OCI-LY1 (cell line): Measurements from ENCODE around the gene PDE2A.

Experiments
- H2AFZ ChIP-seq: fragments of 200-600 bp; sonication (generic), shearing (Covaris generic); 2 replicates; pipeline ENCODE4 v1.6.0; 2014; ENCODE audit warnings: antibody characterized with exemption, mild to moderate bottlenecking, low read length
- H3F3A ChIP-seq: fragments of 200-600 bp; sonication (generic), shearing (Covaris generic); 2 replicates; pipeline ENCODE4 v1.6.0; 2014; ENCODE audit warnings: mild to moderate bottlenecking, antibody characterized with exemption, low read length, moderate library complexity; ENCODE audit not compliant: insufficient read depth
- H3K27ac ChIP-seq: fragments of 200-600 bp; sonication (generic); 2 replicates; pipeline ENCODE4 v1.5.1; 2014; ENCODE audit warnings: low read length, mixed run types, mild to moderate bottlenecking, low read depth; ENCODE audit not compliant: poor library complexity, severe bottlenecking
- H3K27me3 ChIP-seq: fragments of 200-600 bp; sonication (generic); 2 replicates; pipeline ENCODE4 v1.6.0; 2014; ENCODE audit warnings: antibody characterized with exemption, mild to moderate bottlenecking, low read length, moderate library complexity; ENCODE audit not compliant: insufficient read depth
- H3K36me3 ChIP-seq: fragments of 200-600 bp; sonication (generic); 2 replicates; pipeline ENCODE4 v1.6.1; 2014; ENCODE audit warnings: mild to moderate bottlenecking, antibody characterized with exemption, low read length, moderate library complexity, mixed read lengths; ENCODE audit not compliant: insufficient read depth
- H3K4me1 ChIP-seq: fragments of 200-600 bp; sonication (generic); 2 replicates; pipeline ENCODE4 v1.5.1; 2014; ENCODE audit warnings: mild to moderate bottlenecking, low read length, moderate library complexity; ENCODE audit not compliant: insufficient read depth, severe bottlenecking
- H3K4me2 ChIP-seq: fragments of 200-600 bp; sonication (generic), shearing (Covaris generic); 2 replicates; pipeline ENCODE4 v1.6.1; 2014; ENCODE audit warnings: low read length
- H3K4me3 ChIP-seq: fragments of 200-600 bp; sonication (generic); 2 replicates; pipeline ENCODE4 v1.5.1; 2014; ENCODE audit warnings: low read length, low read depth, mild to moderate bottlenecking, mixed read lengths; ENCODE audit not compliant: poor library complexity, severe bottlenecking
- H3K79me2 ChIP-seq: fragments of 200-600 bp; shearing (Covaris generic); 2 replicates; pipeline ENCODE4 v1.6.1; 2016; ENCODE audit warnings: mixed run types, low read length, mixed read lengths; ENCODE audit not compliant: insufficient read depth
- H3K9ac ChIP-seq: fragments of 200-600 bp; sonication (generic), shearing (Covaris generic); 2 replicates; pipeline ENCODE4 v1.6.1; 2014; ENCODE audit warnings: mild to moderate bottlenecking, low read length, mixed read lengths
- H3K9me2 ChIP-seq: fragments of 200-600 bp; sonication (generic), shearing (Covaris generic); 2 replicates; pipeline ENCODE4 v1.6.1; 2014; ENCODE audit warnings: low read depth, mild to moderate bottlenecking, low read length, mixed read lengths
- H3K9me3 ChIP-seq: fragments of 200-600 bp; shearing (Covaris generic); 2 replicates; pipeline ENCODE4 v1.6.1; 2014; ENCODE audit warnings: low read length, mixed read lengths
- H4K20me1 ChIP-seq: fragments of 200-600 bp; sonication (generic), shearing (Covaris generic); 2 replicates; pipeline ENCODE4 v1.6.0; 2016; ENCODE audit warnings: mild to moderate bottlenecking, low read length; ENCODE audit not compliant: insufficient read depth
- EZH2 ChIP-seq: fragments of 200-600 bp; sonication (generic), shearing (Covaris generic); IDR thresholded peaks from 2 replicates; pipeline ENCODE4 v1.8.0; 2017; ENCODE audit warnings: borderline replicate concordance, mixed run types, mild to moderate bottlenecking, antibody characterized with exemption, low read length, moderate library complexity, mixed read lengths
- TF ChIP-seq, protein P1 (sequence below): fragments of 200-600 bp; sonication (generic), shearing (Covaris generic); IDR thresholded peaks from 2 replicates; pipeline ENCODE4 v1.5.1; 2017; ENCODE audit warnings: mild to moderate bottlenecking, antibody characterized with exemption, low read length, moderate library complexity, mixed read lengths

Gene PDE2A

DNA sequence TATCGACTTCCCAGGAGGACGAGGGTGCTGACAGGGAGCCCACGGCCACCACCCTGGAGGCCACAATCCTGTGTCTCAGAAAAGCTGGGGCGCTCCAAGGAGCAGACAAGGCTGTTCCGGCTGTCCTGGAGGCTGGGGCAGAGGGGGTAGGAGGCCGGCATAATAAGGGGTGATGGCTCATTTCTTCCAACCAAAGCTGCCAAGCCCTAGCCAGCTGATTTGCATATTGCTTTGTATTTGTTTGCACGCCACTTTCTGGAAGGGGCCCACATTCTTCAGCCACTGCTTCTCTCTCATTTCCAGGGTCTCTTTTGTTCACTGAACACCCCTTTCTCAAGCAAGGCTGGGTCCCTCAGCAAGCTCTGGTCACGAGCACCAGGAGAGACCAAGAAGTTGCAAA, 4.7 kb downstream of the PDE2A start:
- Histone ChIP-seq H3K4me1 (no peaks in the 10 kb centered on the region), H3K4me2 (no peak overlapping the region), H2AFZ (no peak overlapping the region), H4K20me1 (no peaks in the 10 kb centered on the region), H3K9me2 (no peaks in the 10 kb centered on the region), H3K79me2 (no peaks in the 10 kb centered on the region), H3K9me3 (peaks cover 10% of the 10 kb centered on the region; the same call in 1 of the 2 replicates), H3F3A (no peaks in the 10 kb centered on the region), H3K27me3 (no peaks in the 10 kb centered on the region; the same call in 1 of the 2 replicates), H3K4me3 (no peak overlapping the region), H3K36me3 (no peaks in the 10 kb centered on the region), H3K27ac (no peak overlapping the region), H3K9ac (no peak overlapping the region)
- no peak for TF ChIP-seq EZH2
- TF ChIP-seq, protein P1, sequence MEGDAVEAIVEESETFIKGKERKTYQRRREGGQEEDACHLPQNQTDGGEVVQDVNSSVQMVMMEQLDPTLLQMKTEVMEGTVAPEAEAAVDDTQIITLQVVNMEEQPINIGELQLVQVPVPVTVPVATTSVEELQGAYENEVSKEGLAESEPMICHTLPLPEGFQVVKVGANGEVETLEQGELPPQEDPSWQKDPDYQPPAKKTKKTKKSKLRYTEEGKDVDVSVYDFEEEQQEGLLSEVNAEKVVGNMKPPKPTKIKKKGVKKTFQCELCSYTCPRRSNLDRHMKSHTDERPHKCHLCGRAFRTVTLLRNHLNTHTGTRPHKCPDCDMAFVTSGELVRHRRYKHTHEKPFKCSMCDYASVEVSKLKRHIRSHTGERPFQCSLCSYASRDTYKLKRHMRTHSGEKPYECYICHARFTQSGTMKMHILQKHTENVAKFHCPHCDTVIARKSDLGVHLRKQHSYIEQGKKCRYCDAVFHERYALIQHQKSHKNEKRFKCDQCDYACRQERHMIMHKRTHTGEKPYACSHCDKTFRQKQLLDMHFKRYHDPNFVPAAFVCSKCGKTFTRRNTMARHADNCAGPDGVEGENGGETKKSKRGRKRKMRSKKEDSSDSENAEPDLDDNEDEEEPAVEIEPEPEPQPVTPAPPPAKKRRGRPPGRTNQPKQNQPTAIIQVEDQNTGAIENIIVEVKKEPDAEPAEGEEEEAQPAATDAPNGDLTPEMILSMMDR = no peak

DNA sequence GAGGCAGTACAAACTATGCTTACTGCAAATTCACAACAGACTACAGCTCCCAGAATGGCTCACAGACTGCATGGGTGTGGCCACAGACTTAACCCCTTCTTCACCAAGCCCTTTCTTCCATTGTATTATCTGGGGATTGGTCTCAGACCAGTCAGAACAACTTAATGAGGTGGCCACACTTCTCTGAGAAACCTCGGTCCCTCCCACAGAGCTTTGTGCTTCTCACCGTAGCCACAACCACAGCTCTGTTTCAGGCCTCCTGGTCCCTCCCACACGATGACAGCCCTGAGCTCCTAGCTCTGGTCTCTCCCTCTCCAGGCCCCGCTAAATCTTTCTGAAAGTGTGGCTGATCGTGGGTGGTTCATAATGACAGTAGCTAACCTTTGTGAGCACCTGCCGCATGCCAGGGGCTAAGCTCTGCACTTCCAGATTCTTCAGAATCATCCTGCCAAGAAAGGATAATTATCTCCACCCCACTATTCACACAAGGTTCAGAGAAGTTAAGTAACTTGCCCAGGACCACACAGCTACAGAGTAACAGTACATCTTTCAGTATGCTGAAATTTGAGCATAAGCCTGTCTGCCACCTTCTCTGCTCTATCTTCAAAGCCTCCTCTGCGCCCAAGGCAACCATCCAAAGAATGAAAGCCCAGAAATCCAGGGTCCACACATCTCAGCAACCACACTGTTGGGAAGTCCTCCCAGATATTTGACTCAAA, 5.4 kb downstream of the PDE2A start:
- Histone ChIP-seq H3K4me1 (no peaks in the 10 kb centered on the region), H3K36me3 (no peaks in the 10 kb centered on the region), H3K9me3 (peaks cover 10% of the 10 kb centered on the region; the same call in 1 of the 2 replicates), H3K27me3 (no peaks in the 10 kb centered on the region; the same call in 1 of the 2 replicates), H3K4me3 (no peak overlapping the region), H4K20me1 (no peaks in the 10 kb centered on the region), H3K4me2 (no peak overlapping the region), H3K9ac (no peak overlapping the region), H3K27ac (no peak overlapping the region), H3K79me2 (no peaks in the 10 kb centered on the region), H3F3A (no peaks in the 10 kb centered on the region), H3K9me2 (no peaks in the 10 kb centered on the region), H2AFZ (no peak overlapping the region)
- TF ChIP-seq, protein P1 = no peak
- no peak for TF ChIP-seq EZH2

DNA sequence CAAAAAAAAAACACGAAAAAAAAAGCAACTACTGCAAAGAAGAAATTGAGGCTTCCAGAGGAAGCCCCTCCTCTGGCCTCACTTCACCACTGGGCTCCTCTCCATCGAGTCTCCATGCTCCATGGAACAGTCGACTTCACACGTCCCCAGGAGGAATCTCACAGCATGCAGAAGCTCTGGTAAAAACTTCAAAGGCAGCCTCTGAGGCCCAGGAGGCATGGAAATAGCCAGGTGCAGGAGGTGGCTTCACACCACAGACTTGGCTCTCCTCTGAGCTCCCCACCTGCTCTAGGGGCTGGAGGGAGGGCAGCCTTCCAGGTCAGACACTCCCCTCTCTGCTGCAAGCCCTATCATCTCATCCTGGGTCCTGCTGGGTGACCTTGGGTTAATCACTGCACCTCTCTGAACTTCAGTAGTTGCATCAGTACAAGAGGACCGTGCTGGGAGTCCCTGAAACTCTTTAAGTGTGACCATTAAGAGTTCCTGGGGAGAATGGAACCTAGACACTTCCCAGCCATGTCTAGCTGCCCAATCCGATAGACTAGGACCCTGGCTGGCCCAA, 8.2 kb downstream of the PDE2A start:
- TF ChIP-seq, protein P1 = no peak
- TF ChIP-seq EZH2 = no peak
- Histone ChIP-seq H3K9ac (no peak overlapping the region), H3K4me1 (no peaks in the 10 kb centered on the region), H3F3A (no peaks in the 10 kb centered on the region), H3K4me3 (no peak overlapping the region), H3K27ac (no peak overlapping the region), H2AFZ (no peak overlapping the region), H3K79me2 (no peaks in the 10 kb centered on the region), H3K36me3 (no peaks in the 10 kb centered on the region), H3K9me2 (no peaks in the 10 kb centered on the region), H4K20me1 (no peaks in the 10 kb centered on the region), H3K27me3 (no peaks in the 10 kb centered on the region; the same call in 1 of the 2 replicates), H3K9me3 (peaks cover 10% of the 10 kb centered on the region; the same call in 1 of the 2 replicates), H3K4me2 (no peak overlapping the region)
